ENCODE data around the gene ASPG.

Gene ASPG

GRCh38 chr14:104105822-104106470, 20.4 kb downstream of the ASPG start:
- H3K4me3 ChIP-seq (ENCODE audit: low read depth, low read length) = no peak overlapping the region
- TF ChIP-seq, protein P1, sequence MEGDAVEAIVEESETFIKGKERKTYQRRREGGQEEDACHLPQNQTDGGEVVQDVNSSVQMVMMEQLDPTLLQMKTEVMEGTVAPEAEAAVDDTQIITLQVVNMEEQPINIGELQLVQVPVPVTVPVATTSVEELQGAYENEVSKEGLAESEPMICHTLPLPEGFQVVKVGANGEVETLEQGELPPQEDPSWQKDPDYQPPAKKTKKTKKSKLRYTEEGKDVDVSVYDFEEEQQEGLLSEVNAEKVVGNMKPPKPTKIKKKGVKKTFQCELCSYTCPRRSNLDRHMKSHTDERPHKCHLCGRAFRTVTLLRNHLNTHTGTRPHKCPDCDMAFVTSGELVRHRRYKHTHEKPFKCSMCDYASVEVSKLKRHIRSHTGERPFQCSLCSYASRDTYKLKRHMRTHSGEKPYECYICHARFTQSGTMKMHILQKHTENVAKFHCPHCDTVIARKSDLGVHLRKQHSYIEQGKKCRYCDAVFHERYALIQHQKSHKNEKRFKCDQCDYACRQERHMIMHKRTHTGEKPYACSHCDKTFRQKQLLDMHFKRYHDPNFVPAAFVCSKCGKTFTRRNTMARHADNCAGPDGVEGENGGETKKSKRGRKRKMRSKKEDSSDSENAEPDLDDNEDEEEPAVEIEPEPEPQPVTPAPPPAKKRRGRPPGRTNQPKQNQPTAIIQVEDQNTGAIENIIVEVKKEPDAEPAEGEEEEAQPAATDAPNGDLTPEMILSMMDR (IDR thresholded peaks at IDR 0.05; ENCODE audit: insufficient read depth, low read depth, low read length, missing control alignments) = no peak
- no peak for DNase-seq (ENCODE audit: low read depth)

- DNase-seq (ENCODE audit: low read depth) = no peak
- TF ChIP-seq, protein P1 (IDR thresholded peaks at IDR 0.05; ENCODE audit: insufficient read depth, low read depth, low read length, missing control alignments) = no peak
- no peak overlapping the region for H3K4me3 ChIP-seq (ENCODE audit: low read depth, low read length)
Observed at GRCh38 chr14:104106471-104106991, 21.0 kb downstream of the ASPG start.

- TF ChIP-seq, protein P1 (IDR thresholded peaks at IDR 0.05; ENCODE audit: insufficient read depth, low read depth, low read length, missing control alignments) = no peak
- H3K4me3 ChIP-seq (ENCODE audit: low read depth, low read length) = no peak overlapping the region
- no peak for DNase-seq (ENCODE audit: low read depth)
Observed at GRCh38 chr14:104107101-104107581, 21.6 kb downstream of the ASPG start.

DNA sequence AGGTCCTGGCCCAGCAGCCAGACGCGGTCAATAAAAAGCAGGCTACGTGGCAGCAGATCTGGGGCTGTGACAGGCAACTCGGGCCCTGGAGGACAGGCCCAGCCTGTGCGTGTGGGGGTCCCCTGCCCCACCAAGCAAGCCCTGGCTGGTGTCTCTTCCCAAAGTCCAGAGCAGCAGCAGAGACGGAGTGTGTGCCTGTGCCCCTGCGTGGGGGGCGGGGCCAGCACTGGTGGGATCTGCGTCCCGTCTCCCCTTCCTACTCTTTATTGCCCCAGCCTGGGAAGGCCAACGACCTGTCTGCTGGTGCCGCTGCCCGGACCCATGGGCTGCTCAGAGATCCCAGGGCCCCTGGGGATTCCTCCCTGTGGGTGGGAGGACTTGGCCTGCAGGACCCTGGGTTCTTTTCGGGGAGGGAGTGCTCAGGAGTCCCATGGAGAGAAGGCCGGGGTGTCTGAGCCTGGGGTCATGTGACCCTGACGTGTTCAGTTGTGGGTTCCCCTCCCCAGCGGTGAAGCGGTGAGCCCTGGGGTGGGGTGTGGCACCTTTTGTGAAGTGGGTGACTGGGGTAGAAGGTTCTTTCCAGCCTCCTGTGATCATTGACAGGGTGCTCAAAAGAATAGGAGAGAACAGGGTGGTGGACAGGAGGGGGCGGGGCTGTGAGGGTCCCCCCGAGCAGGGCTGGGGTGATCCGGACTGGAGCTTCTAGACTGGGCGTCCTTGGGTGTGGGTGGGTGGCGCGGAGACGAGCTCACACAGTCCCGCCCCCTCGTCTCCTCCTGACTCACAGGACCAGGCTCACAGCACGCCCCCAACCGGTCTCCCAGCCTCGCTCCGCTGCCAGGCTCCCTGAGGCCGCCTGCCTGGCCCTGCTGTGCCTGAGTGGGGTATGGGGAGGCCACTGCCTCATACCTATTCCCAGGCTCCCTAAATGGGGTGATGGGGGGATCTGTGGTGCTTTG, 22.4 kb downstream of the ASPG start:
- DNase-seq (ENCODE audit: low read depth) = no peak
- TF ChIP-seq, protein P1 (IDR thresholded peaks at IDR 0.05; ENCODE audit: insufficient read depth, low read depth, low read length, missing control alignments) = no peak
- no peak overlapping the region for H3K4me3 ChIP-seq (ENCODE audit: low read depth, low read length)

GRCh38 chr14:104108570-104109541, 23.4 kb downstream of the ASPG start:
- no peak for DNase-seq (ENCODE audit: low read depth)
- no peak overlapping the region for H3K4me3 ChIP-seq (ENCODE audit: low read depth, low read length)
- TF ChIP-seq, protein P1 (IDR thresholded peaks at IDR 0.05; ENCODE audit: insufficient read depth, low read depth, low read length, missing control alignments) = no peak

Measured in GM12865 (cell line).